GM12892 (cell line): ENCODE data around the gene LDLRAD3.

ENCODE experiments used
- POLR2A ChIP-seq: IDR thresholded peaks from 2 replicates; pipeline ENCODE4 v1.6.1; 2011; ENCODE audit warnings: low read depth, low read length, control low read depth
- POLR2AphosphoS5 ChIP-seq: IDR thresholded peaks from 2 replicates; pipeline ENCODE4 v1.6.1; 2011; ENCODE audit warnings: low read depth, low read length, control low read depth

GRCh38 chr11:36265793-36266628, 322.1 kb downstream of the LDLRAD3 start:
- TF ChIP-seq POLR2AphosphoS5, result no peak
- no peak for TF ChIP-seq POLR2A
